ENCODE measurements around the gene CFAP65.

- TF ChIP-seq, protein P1, sequence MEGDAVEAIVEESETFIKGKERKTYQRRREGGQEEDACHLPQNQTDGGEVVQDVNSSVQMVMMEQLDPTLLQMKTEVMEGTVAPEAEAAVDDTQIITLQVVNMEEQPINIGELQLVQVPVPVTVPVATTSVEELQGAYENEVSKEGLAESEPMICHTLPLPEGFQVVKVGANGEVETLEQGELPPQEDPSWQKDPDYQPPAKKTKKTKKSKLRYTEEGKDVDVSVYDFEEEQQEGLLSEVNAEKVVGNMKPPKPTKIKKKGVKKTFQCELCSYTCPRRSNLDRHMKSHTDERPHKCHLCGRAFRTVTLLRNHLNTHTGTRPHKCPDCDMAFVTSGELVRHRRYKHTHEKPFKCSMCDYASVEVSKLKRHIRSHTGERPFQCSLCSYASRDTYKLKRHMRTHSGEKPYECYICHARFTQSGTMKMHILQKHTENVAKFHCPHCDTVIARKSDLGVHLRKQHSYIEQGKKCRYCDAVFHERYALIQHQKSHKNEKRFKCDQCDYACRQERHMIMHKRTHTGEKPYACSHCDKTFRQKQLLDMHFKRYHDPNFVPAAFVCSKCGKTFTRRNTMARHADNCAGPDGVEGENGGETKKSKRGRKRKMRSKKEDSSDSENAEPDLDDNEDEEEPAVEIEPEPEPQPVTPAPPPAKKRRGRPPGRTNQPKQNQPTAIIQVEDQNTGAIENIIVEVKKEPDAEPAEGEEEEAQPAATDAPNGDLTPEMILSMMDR (IDR thresholded peaks at IDR 0.05 in 2 of 3, conservative IDR thresholded peaks at IDR 0.05 in 1 of 3; ENCODE audit: borderline replicate concordance in 1 of 3, insufficient read depth in 1 of 3, low read depth in 2 of 3, low read length in 2 of 3), result peak; percentile 83 to 92 (median 87)
- TF ChIP-seq EZH2 (IDR thresholded peaks at IDR 0.05), result no peak
- TF ChIP-seq ZBTB33 (IDR thresholded peaks at IDR 0.05; ENCODE audit: extremely low read depth, insufficient replicate concordance, low read length), result no peak
- no peak for TF ChIP-seq EZH2phosphoT487 (IDR thresholded peaks at IDR 0.05; ENCODE audit: borderline replicate concordance)
- peak; percentile 96 for TF ChIP-seq RAD21 (IDR thresholded peaks at IDR 0.05; ENCODE audit: low read depth)
- TF ChIP-seq POLR2A (IDR thresholded peaks at IDR 0.05; ENCODE audit: borderline replicate concordance, extremely low read depth, insufficient read depth, insufficient read length), result no peak
- TF ChIP-seq, protein P2, sequence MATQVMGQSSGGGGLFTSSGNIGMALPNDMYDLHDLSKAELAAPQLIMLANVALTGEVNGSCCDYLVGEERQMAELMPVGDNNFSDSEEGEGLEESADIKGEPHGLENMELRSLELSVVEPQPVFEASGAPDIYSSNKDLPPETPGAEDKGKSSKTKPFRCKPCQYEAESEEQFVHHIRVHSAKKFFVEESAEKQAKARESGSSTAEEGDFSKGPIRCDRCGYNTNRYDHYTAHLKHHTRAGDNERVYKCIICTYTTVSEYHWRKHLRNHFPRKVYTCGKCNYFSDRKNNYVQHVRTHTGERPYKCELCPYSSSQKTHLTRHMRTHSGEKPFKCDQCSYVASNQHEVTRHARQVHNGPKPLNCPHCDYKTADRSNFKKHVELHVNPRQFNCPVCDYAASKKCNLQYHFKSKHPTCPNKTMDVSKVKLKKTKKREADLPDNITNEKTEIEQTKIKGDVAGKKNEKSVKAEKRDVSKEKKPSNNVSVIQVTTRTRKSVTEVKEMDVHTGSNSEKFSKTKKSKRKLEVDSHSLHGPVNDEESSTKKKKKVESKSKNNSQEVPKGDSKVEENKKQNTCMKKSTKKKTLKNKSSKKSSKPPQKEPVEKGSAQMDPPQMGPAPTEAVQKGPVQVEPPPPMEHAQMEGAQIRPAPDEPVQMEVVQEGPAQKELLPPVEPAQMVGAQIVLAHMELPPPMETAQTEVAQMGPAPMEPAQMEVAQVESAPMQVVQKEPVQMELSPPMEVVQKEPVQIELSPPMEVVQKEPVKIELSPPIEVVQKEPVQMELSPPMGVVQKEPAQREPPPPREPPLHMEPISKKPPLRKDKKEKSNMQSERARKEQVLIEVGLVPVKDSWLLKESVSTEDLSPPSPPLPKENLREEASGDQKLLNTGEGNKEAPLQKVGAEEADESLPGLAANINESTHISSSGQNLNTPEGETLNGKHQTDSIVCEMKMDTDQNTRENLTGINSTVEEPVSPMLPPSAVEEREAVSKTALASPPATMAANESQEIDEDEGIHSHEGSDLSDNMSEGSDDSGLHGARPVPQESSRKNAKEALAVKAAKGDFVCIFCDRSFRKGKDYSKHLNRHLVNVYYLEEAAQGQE (IDR thresholded peaks at IDR 0.05; ENCODE audit: low read depth), result no peak
These were observed 16.6 kb upstream of the CFAP65 start for GRCh38 chr2:219057709-219058540.
